ENCODE measurements around the gene RABL6. TPM values are rescaled to one million over a fixed set of nuclear protein-coding genes. Genes with fewer than 3 reads are reported as not detected.
"Not testable (repeated sequence)": the region's sequence is repeated elsewhere in the genome, so short reads cannot be mapped to it uniquely, and the experiment has no call there.

Gene RABL6
- total and polyA plus RNA-seq, 3 donors from 2014 or later: 69.1 to 103 (median 95.1) TPM

- H3K36me3 ChIP-seq (ENCODE audit: low read depth, missing control alignments): no peaks in the 10 kb centered on the region
- no peaks in the 10 kb centered on the region for H3K4me1 ChIP-seq
- no peak overlapping the region for H3K4me3 ChIP-seq
- intact Hi-C loops (cut with DNase I; ENCODE audit: low total_unique reads): no loop called here
- TF ChIP-seq POLR2A (IDR thresholded peaks at IDR 0.05): no peak
- TF ChIP-seq, protein P1, sequence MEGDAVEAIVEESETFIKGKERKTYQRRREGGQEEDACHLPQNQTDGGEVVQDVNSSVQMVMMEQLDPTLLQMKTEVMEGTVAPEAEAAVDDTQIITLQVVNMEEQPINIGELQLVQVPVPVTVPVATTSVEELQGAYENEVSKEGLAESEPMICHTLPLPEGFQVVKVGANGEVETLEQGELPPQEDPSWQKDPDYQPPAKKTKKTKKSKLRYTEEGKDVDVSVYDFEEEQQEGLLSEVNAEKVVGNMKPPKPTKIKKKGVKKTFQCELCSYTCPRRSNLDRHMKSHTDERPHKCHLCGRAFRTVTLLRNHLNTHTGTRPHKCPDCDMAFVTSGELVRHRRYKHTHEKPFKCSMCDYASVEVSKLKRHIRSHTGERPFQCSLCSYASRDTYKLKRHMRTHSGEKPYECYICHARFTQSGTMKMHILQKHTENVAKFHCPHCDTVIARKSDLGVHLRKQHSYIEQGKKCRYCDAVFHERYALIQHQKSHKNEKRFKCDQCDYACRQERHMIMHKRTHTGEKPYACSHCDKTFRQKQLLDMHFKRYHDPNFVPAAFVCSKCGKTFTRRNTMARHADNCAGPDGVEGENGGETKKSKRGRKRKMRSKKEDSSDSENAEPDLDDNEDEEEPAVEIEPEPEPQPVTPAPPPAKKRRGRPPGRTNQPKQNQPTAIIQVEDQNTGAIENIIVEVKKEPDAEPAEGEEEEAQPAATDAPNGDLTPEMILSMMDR (IDR thresholded peaks at IDR 0.05): no peak
- no peak for DNase-seq
- H3K9me3 ChIP-seq: no peaks in the 10 kb centered on the region
- H3K27me3 ChIP-seq: no peaks in the 10 kb centered on the region
- no peak overlapping the region for H3K27ac ChIP-seq
- 86 to 92% methylated on average over 5 of the region's 5 CpGs for WGBS, 2 donors
These were observed 68.7 kb downstream of the RABL6 start for GRCh38 chr9:136876476-136876875.

- H3K9me3 ChIP-seq: no peaks in the 10 kb centered on the region
- H3K36me3 ChIP-seq (ENCODE audit: low read depth, missing control alignments): no peaks in the 10 kb centered on the region
- no peaks in the 10 kb centered on the region for H3K4me1 ChIP-seq
- no peaks in the 10 kb centered on the region for H3K27me3 ChIP-seq
- WGBS, 2 donors: 85% methylated on average over 11 of the region's 11 CpGs
- DNase-seq: no peak
- intact Hi-C loops (cut with DNase I; ENCODE audit: low total_unique reads): no loop called here
- TF ChIP-seq POLR2A (IDR thresholded peaks at IDR 0.05): no peak
- TF ChIP-seq, protein P1 (IDR thresholded peaks at IDR 0.05): no peak
- H3K4me3 ChIP-seq: no peak overlapping the region
- H3K27ac ChIP-seq: no peak overlapping the region
These were observed 72.9 kb downstream of the RABL6 start for GRCh38 chr9:136880651-136881050.

DNA sequence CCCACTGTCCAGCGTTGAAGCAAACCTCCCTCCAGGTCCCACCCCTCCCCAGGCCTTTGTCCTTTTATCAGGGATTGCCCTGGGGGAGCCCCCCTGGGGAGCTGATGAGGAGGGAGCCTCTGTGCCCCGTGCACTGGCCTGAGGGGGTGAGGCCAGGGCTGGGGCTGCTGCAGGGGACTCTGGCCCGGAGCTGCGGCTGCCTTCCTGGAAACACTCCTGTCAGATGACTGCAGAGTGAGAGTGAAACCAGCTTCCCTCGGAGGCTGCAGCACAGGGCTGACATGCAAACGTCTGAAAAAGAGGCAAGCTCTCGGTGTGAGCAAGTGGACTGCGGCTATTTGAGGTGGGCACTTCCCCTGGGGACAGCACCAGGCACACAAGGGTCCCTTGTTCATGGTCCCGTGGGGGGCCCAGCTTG, 74.0 kb downstream of the RABL6 start:
- TF ChIP-seq POLR2A (IDR thresholded peaks at IDR 0.05): no peak
- no peaks in the 10 kb centered on the region for H3K27me3 ChIP-seq
- 30 to 38% methylated on average over 7 to 9 of the region's 9 CpGs for WGBS, 2 donors
- no peak overlapping the region for H3K27ac ChIP-seq
- DNase-seq: no peak
- intact Hi-C loops (cut with DNase I; ENCODE audit: low total_unique reads): no loop called here
- H3K9me3 ChIP-seq: no peaks in the 10 kb centered on the region
- no peaks in the 10 kb centered on the region for H3K36me3 ChIP-seq (ENCODE audit: low read depth, missing control alignments)
- no peak overlapping the region for H3K4me3 ChIP-seq
- no peaks in the 10 kb centered on the region for H3K4me1 ChIP-seq

GRCh38 chr9:136882109-136882946, 74.6 kb downstream of the RABL6 start:
- H3K9me3 ChIP-seq: no peaks in the 10 kb centered on the region
- DNase-seq: no peak
- TF ChIP-seq, protein P1 (IDR thresholded peaks at IDR 0.05): no peak
- no peak for TF ChIP-seq POLR2A (IDR thresholded peaks at IDR 0.05)
- H3K4me3 ChIP-seq: no peak overlapping the region
- 69 to 75% methylated on average over 10 to 19 of the region's 19 CpGs for WGBS, 2 donors
- H3K36me3 ChIP-seq (ENCODE audit: low read depth, missing control alignments): no peaks in the 10 kb centered on the region
- no peak overlapping the region for H3K27ac ChIP-seq
- intact Hi-C loops (cut with DNase I; ENCODE audit: low total_unique reads): no loop called here
- no peaks in the 10 kb centered on the region for H3K27me3 ChIP-seq
- peaks cover 4% of the 10 kb centered on the region for H3K4me1 ChIP-seq

- H3K4me1 ChIP-seq; H3K4me3 ChIP-seq; H3K9me3 ChIP-seq; H3K36me3 ChIP-seq (ENCODE audit: low read depth, missing control alignments); intact Hi-C loops (cut with DNase I; ENCODE audit: low total_unique reads); H3K27me3 ChIP-seq; H3K27ac ChIP-seq; DNase-seq: not testable (repeated sequence)
- 80 to 89% methylated on average over 9 of the region's 9 CpGs for WGBS, 2 donors
These were observed 75.2 kb downstream of the RABL6 start for GRCh38 chr9:136882947-136883283.

GRCh38 chr9:136883670-136884069, 75.9 kb downstream of the RABL6 start:
- DNase-seq; H3K4me1 ChIP-seq; intact Hi-C loops (cut with DNase I; ENCODE audit: low total_unique reads); H3K9me3 ChIP-seq; H3K4me3 ChIP-seq; H3K36me3 ChIP-seq (ENCODE audit: low read depth, missing control alignments); H3K27ac ChIP-seq; H3K27me3 ChIP-seq: not testable (repeated sequence)
- WGBS, 2 donors: 89 to 95% methylated on average over 10 of the region's 10 CpGs
